ENCODE measurements around the gene ZNF385D. TPM values are rescaled to one million over a fixed set of nuclear protein-coding genes. Genes with fewer than 3 reads are reported as not detected.

Gene ZNF385D
- total RNA-seq, 1 experiment from 2014 or later: not detected

GRCh38 chr3:21526461-21526860, 224.5 kb downstream of the ZNF385D start:
- Histone ChIP-seq H3K27ac (ENCODE audit: low read depth, low read length, poor library complexity, severe bottlenecking) (no peak overlapping the region), H3K27me3 (replicated peaks; ENCODE audit: insufficient read depth, low read depth, low read length, poor library complexity) (no peaks in the 10 kb centered on the region), H3K36me3 (ENCODE audit: insufficient read depth, low read length, poor library complexity, severe bottlenecking) (no peaks in the 10 kb centered on the region), H3K4me1 (ENCODE audit: insufficient read depth, low read length, poor library complexity, severe bottlenecking) (no peaks in the 10 kb centered on the region), H3K4me3 (ENCODE audit: low read depth, low read length, poor library complexity, severe bottlenecking) (no peak overlapping the region), H3K9me3 (ENCODE audit: low read depth, low read length, poor library complexity, severe bottlenecking) (peaks cover 16% of the 10 kb centered on the region)
- intact Hi-C loops (cut with micrococcal nuclease; ENCODE audit: unreplicated experiment): no loop called here
- TF ChIP-seq CTCF (conservative IDR thresholded peaks at IDR 0.05; ENCODE audit: low read depth, low read length) (no peak), EZH2 (IDR thresholded peaks at IDR 0.05; ENCODE audit: borderline replicate concordance, low read depth, low read length, poor library complexity, severe bottlenecking) (no peak)
- CTCF ChIA-PET: no interaction called here
- BruUV-seq (replicated peaks): no TSS peak
- no peak for DNase-seq (ENCODE audit: low spot score)
- POLR2A ChIA-PET (ENCODE audit: low non-redundant PET): no interaction called here

- no TSS peak for BruUV-seq (replicated peaks)
- no peak overlapping the region for H3K27ac ChIP-seq (ENCODE audit: low read depth, low read length, poor library complexity, severe bottlenecking)
- DNase-seq (ENCODE audit: low spot score): no peak
- no peaks in the 10 kb centered on the region for H3K36me3 ChIP-seq (ENCODE audit: insufficient read depth, low read length, poor library complexity, severe bottlenecking)
- TF ChIP-seq CTCF (conservative IDR thresholded peaks at IDR 0.05; ENCODE audit: low read depth, low read length) (no peak), EZH2 (IDR thresholded peaks at IDR 0.05; ENCODE audit: borderline replicate concordance, low read depth, low read length, poor library complexity, severe bottlenecking) (no peak)
- intact Hi-C loops (cut with micrococcal nuclease; ENCODE audit: unreplicated experiment): no loop called here
- no peaks in the 10 kb centered on the region for H3K4me1 ChIP-seq (ENCODE audit: insufficient read depth, low read length, poor library complexity, severe bottlenecking)
- CTCF ChIA-PET: no interaction called here
- POLR2A ChIA-PET (ENCODE audit: low non-redundant PET): no interaction called here
- peaks cover 6% of the 10 kb centered on the region for H3K9me3 ChIP-seq (ENCODE audit: low read depth, low read length, poor library complexity, severe bottlenecking)
- H3K4me3 ChIP-seq (ENCODE audit: low read depth, low read length, poor library complexity, severe bottlenecking): no peak overlapping the region
- no peaks in the 10 kb centered on the region for H3K27me3 ChIP-seq (replicated peaks; ENCODE audit: insufficient read depth, low read depth, low read length, poor library complexity)
Observed at GRCh38 chr3:21524133-21524532, 226.9 kb downstream of the ZNF385D start.

GRCh38 chr3:21520106-21520963, 230.7 kb downstream of the ZNF385D start:
- BruUV-seq (replicated peaks): no TSS peak
- no peaks in the 10 kb centered on the region for H3K36me3 ChIP-seq (ENCODE audit: insufficient read depth, low read length, poor library complexity, severe bottlenecking)
- ChIA-PET POLR2A (ENCODE audit: low non-redundant PET) (no interaction called here), CTCF (no interaction called here)
- no peak overlapping the region for H3K4me3 ChIP-seq (ENCODE audit: low read depth, low read length, poor library complexity, severe bottlenecking)
- no peak for TF ChIP-seq EZH2 (IDR thresholded peaks at IDR 0.05; ENCODE audit: borderline replicate concordance, low read depth, low read length, poor library complexity, severe bottlenecking)
- TF ChIP-seq CTCF (conservative IDR thresholded peaks at IDR 0.05; ENCODE audit: low read depth, low read length): no peak
- H3K27me3 ChIP-seq (replicated peaks; ENCODE audit: insufficient read depth, low read depth, low read length, poor library complexity): no peaks in the 10 kb centered on the region
- peaks cover 17% of the 10 kb centered on the region for H3K9me3 ChIP-seq (ENCODE audit: low read depth, low read length, poor library complexity, severe bottlenecking)
- DNase-seq (ENCODE audit: low spot score): no peak
- H3K4me1 ChIP-seq (ENCODE audit: insufficient read depth, low read length, poor library complexity, severe bottlenecking): no peaks in the 10 kb centered on the region
- intact Hi-C loops (cut with micrococcal nuclease; ENCODE audit: unreplicated experiment): no loop called here
- no peak overlapping the region for H3K27ac ChIP-seq (ENCODE audit: low read depth, low read length, poor library complexity, severe bottlenecking)
